ENCODE results near the gene KTN1.

- TF ChIP-seq EZH2phosphoT487 (IDR thresholded peaks at IDR 0.05) (no peak), EZH2 (IDR thresholded peaks at IDR 0.05) (no peak)
- TF ChIP-seq, protein P1, sequence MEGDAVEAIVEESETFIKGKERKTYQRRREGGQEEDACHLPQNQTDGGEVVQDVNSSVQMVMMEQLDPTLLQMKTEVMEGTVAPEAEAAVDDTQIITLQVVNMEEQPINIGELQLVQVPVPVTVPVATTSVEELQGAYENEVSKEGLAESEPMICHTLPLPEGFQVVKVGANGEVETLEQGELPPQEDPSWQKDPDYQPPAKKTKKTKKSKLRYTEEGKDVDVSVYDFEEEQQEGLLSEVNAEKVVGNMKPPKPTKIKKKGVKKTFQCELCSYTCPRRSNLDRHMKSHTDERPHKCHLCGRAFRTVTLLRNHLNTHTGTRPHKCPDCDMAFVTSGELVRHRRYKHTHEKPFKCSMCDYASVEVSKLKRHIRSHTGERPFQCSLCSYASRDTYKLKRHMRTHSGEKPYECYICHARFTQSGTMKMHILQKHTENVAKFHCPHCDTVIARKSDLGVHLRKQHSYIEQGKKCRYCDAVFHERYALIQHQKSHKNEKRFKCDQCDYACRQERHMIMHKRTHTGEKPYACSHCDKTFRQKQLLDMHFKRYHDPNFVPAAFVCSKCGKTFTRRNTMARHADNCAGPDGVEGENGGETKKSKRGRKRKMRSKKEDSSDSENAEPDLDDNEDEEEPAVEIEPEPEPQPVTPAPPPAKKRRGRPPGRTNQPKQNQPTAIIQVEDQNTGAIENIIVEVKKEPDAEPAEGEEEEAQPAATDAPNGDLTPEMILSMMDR (IDR thresholded peaks at IDR 0.05), result no peak
These were observed 12.4 kb downstream of the KTN1 start for GRCh38 chr14:55592436-55592835.

All from neural progenitor cell (in vitro differentiated cells).